Karpas-422 (cell line): ENCODE results near the gene DIPK1A. TPM values are rescaled to one million over a fixed set of nuclear protein-coding genes. Genes with fewer than 3 reads are reported as not detected.

Experiments used
- DNase-seq: peaks from one replicate; pipeline ENCODE4 v3.0.0-alpha.2; 2015
- H2AFZ ChIP-seq: fragments of 200-600 bp; sonication (generic); 2 replicates; pipeline ENCODE4 v1.6.1; 2014; ENCODE audit warnings: antibody characterized with exemption, low read length, mixed read lengths
- H3K27ac ChIP-seq: fragments of 200-600 bp; sonication (generic); 2 replicates; pipeline ENCODE4 v1.5.1; 2014; ENCODE audit warnings: mild to moderate bottlenecking, low read length, moderate library complexity
- H3K27me3 ChIP-seq: fragments of 200-600 bp; sonication (generic); 2 replicates; pipeline ENCODE4 v1.6.1; 2014; ENCODE audit warnings: low read length, mixed read lengths
- H3K36me3 ChIP-seq: fragments of 200-600 bp; sonication (generic); 2 replicates; pipeline ENCODE4 v1.6.1; 2014; ENCODE audit warnings: low read length, mixed read lengths; ENCODE audit not compliant: insufficient read depth
- H3K4me1 ChIP-seq: fragments of 200-600 bp; sonication (generic); 2 replicates; pipeline ENCODE4 v1.6.1; 2014; ENCODE audit warnings: mild to moderate bottlenecking, low read length, mixed read lengths
- H3K4me2 ChIP-seq: fragments of 200-600 bp; sonication (generic); 2 replicates; pipeline ENCODE4 v1.6.1; 2014; ENCODE audit warnings: low read length, low read depth, mild to moderate bottlenecking; ENCODE audit not compliant: poor library complexity, severe bottlenecking
- H3K4me3 ChIP-seq: fragments of 200-600 bp; sonication (generic); 2 replicates; pipeline ENCODE4 v1.5.1; 2014; ENCODE audit warnings: mild to moderate bottlenecking, antibody characterized with exemption, low read length, mixed read lengths
- H3K79me2 ChIP-seq: fragments of 200-600 bp; sonication (generic); 2 replicates; pipeline ENCODE4 v1.6.1; 2014; ENCODE audit warnings: mild to moderate bottlenecking, low read length, mixed read lengths
- H3K9ac ChIP-seq: fragments of 200-600 bp; sonication (generic); 2 replicates; pipeline ENCODE4 v1.6.0; 2014; ENCODE audit warnings: low read length
- H3K9me2 ChIP-seq: fragments of 200-600 bp; sonication (generic), shearing (Covaris generic); replicated peaks from 2 replicates; pipeline ENCODE4 v1.6.0; 2014; ENCODE audit warnings: mild to moderate bottlenecking, low read length, moderate library complexity; ENCODE audit not compliant: insufficient read depth
- H3K9me3 ChIP-seq: fragments of 300-700, 200-600 bp; sonication (generic); 2 replicates; pipeline ENCODE4 v1.6.1; 2014; ENCODE audit warnings: low read length, mixed read lengths
- H4K20me1 ChIP-seq: fragments of 200-600 bp; sonication (generic); 2 replicates; pipeline ENCODE4 v1.6.1; 2014; ENCODE audit warnings: mild to moderate bottlenecking, antibody characterized with exemption, low read length, low read depth; ENCODE audit not compliant: insufficient read depth
- total RNA-seq: library from RNA; depleted of rRNA; stranded (reverse); fragments of >200 nt; shearing (Covaris generic); gene quantifications from 2 replicates; pipeline ENCODE4 v1.2.3, GENCODE V29; 2014; ENCODE audit warnings: low replicate concordance

The DIPK1A gene
- total RNA-seq, 1 experiment from 2014 or later: 1.7 TPM

GRCh38 chr1:92964316-92964715 is 3.1 kb upstream of the DIPK1A start:
- H3K4me3 ChIP-seq: no peak overlapping the region
- no peaks in the 10 kb centered on the region for H3K9me3 ChIP-seq
- no peaks in the 10 kb centered on the region for H3K27me3 ChIP-seq
- no peaks in the 10 kb centered on the region for H4K20me1 ChIP-seq
- no peaks in the 10 kb centered on the region for H3K79me2 ChIP-seq
- no peaks in the 10 kb centered on the region for H3K9me2 ChIP-seq
- H3K36me3 ChIP-seq: no peaks in the 10 kb centered on the region
- H3K9ac ChIP-seq: no peak overlapping the region
- no peak overlapping the region for H2AFZ ChIP-seq
- H3K27ac ChIP-seq: no peak overlapping the region
- H3K4me1 ChIP-seq: peaks cover 26% of the 10 kb centered on the region
- no peak for DNase-seq
- H3K4me2 ChIP-seq: no peak overlapping the region

GRCh38 chr1:92961896-92962752 is 862 bp upstream of the DIPK1A start:
- no peaks in the 10 kb centered on the region for H3K79me2 ChIP-seq
- H3K27me3 ChIP-seq: no peaks in the 10 kb centered on the region
- H3K9ac ChIP-seq: peak overlapping the region; percentile 73
- H3K4me2 ChIP-seq: peak overlapping the region; percentile 84
- DNase-seq: peak; percentile 56
- no peaks in the 10 kb centered on the region for H3K36me3 ChIP-seq
- no peak overlapping the region for H3K27ac ChIP-seq
- no peaks in the 10 kb centered on the region for H3K9me3 ChIP-seq
- H4K20me1 ChIP-seq: no peaks in the 10 kb centered on the region
- peak overlapping the region; percentile 50; the same call in 1 of the 2 replicates for H2AFZ ChIP-seq
- no peaks in the 10 kb centered on the region for H3K9me2 ChIP-seq
- peak overlapping the region; percentile 72 for H3K4me3 ChIP-seq
- H3K4me1 ChIP-seq: peaks cover 26% of the 10 kb centered on the region

- no peaks in the 10 kb centered on the region for H3K27me3 ChIP-seq
- no peaks in the 10 kb centered on the region for H3K9me3 ChIP-seq
- H3K9ac ChIP-seq: peak overlapping the region; percentile 52
- H3K4me2 ChIP-seq: peak overlapping the region; percentile 77
- peaks cover 30% of the 10 kb centered on the region for H3K4me1 ChIP-seq
- H3K79me2 ChIP-seq: no peaks in the 10 kb centered on the region
- no peaks in the 10 kb centered on the region for H3K36me3 ChIP-seq
- peak overlapping the region; percentile 86; the same call in 1 of the 2 replicates for H2AFZ ChIP-seq
- H3K9me2 ChIP-seq: no peaks in the 10 kb centered on the region
- H4K20me1 ChIP-seq: no peaks in the 10 kb centered on the region
- H3K27ac ChIP-seq: no peak overlapping the region
- peak; percentile 63 for DNase-seq
- peak overlapping the region; percentile 61 for H3K4me3 ChIP-seq
Measured at GRCh38 chr1:92960395-92961130, 699 bp downstream of the DIPK1A start.

GRCh38 chr1:92958203-92958970 is 2.9 kb downstream of the DIPK1A start:
- H3K27me3 ChIP-seq: no peaks in the 10 kb centered on the region
- H3K9ac ChIP-seq: no peak overlapping the region
- H2AFZ ChIP-seq: no peak overlapping the region
- H3K27ac ChIP-seq: no peak overlapping the region
- no peaks in the 10 kb centered on the region for H3K79me2 ChIP-seq
- peaks cover 30% of the 10 kb centered on the region for H3K4me1 ChIP-seq
- no peak overlapping the region for H3K4me3 ChIP-seq
- H4K20me1 ChIP-seq: no peaks in the 10 kb centered on the region
- no peak for DNase-seq
- H3K4me2 ChIP-seq: no peak overlapping the region
- no peaks in the 10 kb centered on the region for H3K36me3 ChIP-seq
- no peaks in the 10 kb centered on the region for H3K9me3 ChIP-seq
- H3K9me2 ChIP-seq: no peaks in the 10 kb centered on the region

- Histone ChIP-seq H3K27me3 (no peaks in the 10 kb centered on the region), H3K9me2 (no peaks in the 10 kb centered on the region), H2AFZ (no peak overlapping the region), H3K9me3 (no peaks in the 10 kb centered on the region), H3K27ac (no peak overlapping the region), H3K79me2 (no peaks in the 10 kb centered on the region), H3K4me2 (no peak overlapping the region), H4K20me1 (no peaks in the 10 kb centered on the region), H3K36me3 (no peaks in the 10 kb centered on the region), H3K4me1 (peaks cover 22% of the 10 kb centered on the region), H3K9ac (no peak overlapping the region), H3K4me3 (no peak overlapping the region)
- no peak for DNase-seq
Measured at GRCh38 chr1:92957030-92957734, 4.1 kb downstream of the DIPK1A start.

DNA sequence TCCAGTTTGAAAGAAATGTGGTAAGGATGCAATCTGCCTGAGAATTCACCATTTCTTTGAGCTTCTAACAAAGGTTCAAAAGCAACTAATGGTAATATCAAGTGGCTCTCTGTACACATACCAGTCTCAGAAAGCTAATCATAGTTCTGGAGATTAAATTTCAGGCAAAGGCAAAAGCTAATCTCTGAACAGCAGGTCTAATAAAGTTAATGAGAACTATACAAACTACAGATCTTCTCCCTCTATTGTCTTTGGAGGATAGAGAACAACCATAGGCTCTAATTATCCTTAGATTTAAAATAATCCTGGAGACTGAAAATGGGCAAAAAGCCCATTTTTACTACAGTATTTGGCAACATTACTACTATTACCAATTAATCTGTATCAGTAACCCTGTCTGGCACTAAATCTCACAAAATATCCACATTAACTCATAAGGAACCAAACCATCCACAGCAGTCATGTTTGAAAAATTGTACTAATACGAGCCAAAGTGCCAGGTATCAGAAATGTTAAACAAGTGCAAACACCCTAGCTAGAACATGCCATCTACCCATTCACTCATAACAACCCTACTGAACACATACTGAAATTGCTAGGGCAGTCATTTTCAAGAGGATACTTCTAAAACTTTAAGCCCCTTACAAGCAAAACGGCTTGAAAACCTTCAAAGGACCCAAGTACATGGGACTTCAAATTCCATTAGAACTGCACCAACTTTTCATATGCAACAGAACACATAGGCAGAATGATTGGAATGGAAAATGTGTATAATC is 4.8 kb downstream of the DIPK1A start:
- no peak overlapping the region for H2AFZ ChIP-seq
- H3K27me3 ChIP-seq: no peaks in the 10 kb centered on the region
- no peak overlapping the region for H3K4me3 ChIP-seq
- no peak overlapping the region for H3K4me2 ChIP-seq
- H3K4me1 ChIP-seq: peaks cover 23% of the 10 kb centered on the region
- H3K79me2 ChIP-seq: no peaks in the 10 kb centered on the region
- no peaks in the 10 kb centered on the region for H3K9me3 ChIP-seq
- no peaks in the 10 kb centered on the region for H3K9me2 ChIP-seq
- no peak overlapping the region for H3K27ac ChIP-seq
- no peak for DNase-seq
- no peaks in the 10 kb centered on the region for H3K36me3 ChIP-seq
- no peak overlapping the region for H3K9ac ChIP-seq
- H4K20me1 ChIP-seq: no peaks in the 10 kb centered on the region

DNA sequence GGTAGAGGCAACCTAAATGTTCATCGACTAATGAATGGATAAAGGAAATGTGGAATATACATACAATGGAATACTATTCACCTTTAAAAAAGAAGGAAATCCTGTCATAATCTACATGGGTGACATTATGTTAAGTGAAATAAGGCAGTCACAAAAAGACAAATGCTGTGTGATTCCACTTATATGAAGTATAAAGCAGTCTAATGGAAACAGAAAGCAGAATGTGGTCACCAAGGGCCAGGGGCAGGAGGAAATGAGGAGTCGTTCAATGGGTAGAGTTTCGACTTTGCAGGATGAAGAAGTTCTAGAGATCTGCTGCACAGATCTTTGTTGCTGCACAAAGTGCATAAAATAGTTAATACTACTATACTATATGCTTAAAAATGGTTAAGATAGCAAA is 7.8 kb downstream of the DIPK1A start:
- Histone ChIP-seq H3K4me1 (peaks cover 33% of the 10 kb centered on the region), H3K9ac (no peak overlapping the region), H3K9me2 (no peaks in the 10 kb centered on the region), H4K20me1 (no peaks in the 10 kb centered on the region), H3K4me2 (no peak overlapping the region), H3K9me3 (no peaks in the 10 kb centered on the region), H3K79me2 (no peaks in the 10 kb centered on the region), H3K4me3 (no peak overlapping the region), H2AFZ (no peak overlapping the region), H3K27ac (no peak overlapping the region), H3K36me3 (no peaks in the 10 kb centered on the region), H3K27me3 (no peaks in the 10 kb centered on the region)
- no peak for DNase-seq
